ENCODE measurements around the gene MKNK1.

GRCh38 chr1:46538147-46538546 lies 65.9 kb downstream of the MKNK1 start:
- no peak for TF ChIP-seq CTCF (IDR thresholded peaks at IDR 0.05)
- TF ChIP-seq ATF6 (CRISPR knock-in tag; IDR thresholded peaks at IDR 0.05): no peak
- TF ChIP-seq NR2C2 (CRISPR knock-in tag; IDR thresholded peaks at IDR 0.05): no peak
- TF ChIP-seq PRDM15 (CRISPR knock-in tag; IDR thresholded peaks at IDR 0.05): no peak
- no peak for TF ChIP-seq MYBL2 (CRISPR knock-in tag; IDR thresholded peaks at IDR 0.05)
- TF ChIP-seq E2F4 (CRISPR knock-in tag; IDR thresholded peaks at IDR 0.05; ENCODE audit: borderline replicate concordance, low read depth): no peak
- TF ChIP-seq ZSCAN18 (CRISPR knock-in tag; IDR thresholded peaks at IDR 0.05): no peak
- no peak for TF ChIP-seq ZNF671 (CRISPR knock-in tag; IDR thresholded peaks at IDR 0.05)
- no peak for TF ChIP-seq SMAD3 (CRISPR knock-in tag; IDR thresholded peaks at IDR 0.05; ENCODE audit: borderline replicate concordance)
- no peak for TF ChIP-seq RELA (CRISPR knock-in tag; IDR thresholded peaks at IDR 0.05; ENCODE audit: borderline replicate concordance)
- no peak for TF ChIP-seq TEAD4 (CRISPR knock-in tag; IDR thresholded peaks at IDR 0.05)
